Endothelial cell of umbilical vein (primary cell): ENCODE results near the gene HFE. TPM values are rescaled to one million over a fixed set of nuclear protein-coding genes. Genes with fewer than 3 reads are reported as not detected.

Source experiments
- BruUV-seq: library from RNA; stranded (reverse); fragments of 400-500 nt; replicated peaks from 2 replicates; lab custom pipeline; 2021; lab: Mats Ljungman, UMichigan
- CTCF ChIA-PET: fragments of 300-600, 350-600 bp; sonication (Branson Sonifier 250); formaldehyde crosslinking; loops from one replicate; lab custom pipeline; 2021; ENCODE audit warnings: antibody characterized with exemption, inconsistent platforms; lab: Charles Lee
- POLR2A ChIA-PET: fragments of 300-600, 350-600 bp; sonication (Branson Sonifier 250); formaldehyde crosslinking; loops from one replicate; lab custom pipeline; 2021; ENCODE audit warnings: antibody characterized with exemption, inconsistent platforms; lab: Charles Lee
- DNase-seq: peaks from one replicate; pipeline ENCODE4 v3.0.0-alpha.2; 2011; ENCODE audit warnings: low read depth, low spot score
- FAIRE-seq: peaks from 2 replicates; lab custom pipeline; 2011; peaks lifted over from hg19 to GRCh38; lab: Jason Lieb, UNC
- H2AFZ ChIP-seq: 2 replicates; pipeline ENCODE4 v1.6.0; 2012; ENCODE audit warnings: low read depth, low read length, control low read depth, inconsistent platforms
- H3K27ac ChIP-seq: 2 replicates; pipeline ENCODE4 v1.5.1; 2011; ENCODE audit warnings: low read depth, mild to moderate bottlenecking, control low read depth, low read length, moderate library complexity; ENCODE audit not compliant: insufficient read depth
- H3K27me3 ChIP-seq, 2 experiments: 2 replicates each; pipeline versions ENCODE4 v1.6.0 to v1.6.1; 2011; ENCODE audit warnings: low read length in 2 of 2, mixed read lengths in 1 of 2; ENCODE audit not compliant: control insufficient read depth in 2 of 2, insufficient read depth in 2 of 2
- H3K36me3 ChIP-seq, 2 experiments: 2 replicates in 1 of 2; 3 replicates in 1 of 2; pipeline ENCODE4 v1.5.1; 2011; ENCODE audit warnings: low read length in 2 of 2, mild to moderate bottlenecking in 1 of 2, moderate library complexity in 1 of 2; ENCODE audit not compliant: control insufficient read depth in 2 of 2, insufficient read depth in 2 of 2; ENCODE audit errors: extremely low read depth in 1 of 2
- H3K4me1 ChIP-seq: 3 replicates; pipeline ENCODE4 v1.5.1; 2011; ENCODE audit warnings: mild to moderate bottlenecking, low read length; ENCODE audit not compliant: control insufficient read depth, insufficient read depth; ENCODE audit errors: extremely low read depth
- H3K4me2 ChIP-seq: 2 replicates; pipeline ENCODE4 v1.6.1; 2011; ENCODE audit warnings: low read length, control low read depth, mixed read lengths; ENCODE audit not compliant: insufficient read depth
- H3K4me3 ChIP-seq, 3 experiments: fragments of 200-600 bp in 1 of 3; sonication (generic), shearing (Covaris generic) in 1 of 3; replicated peaks in 1 of 3; 2 replicates each; pipeline ENCODE4 v1.5.1; 2011 to 2016; ENCODE audit warnings: control low read depth in 3 of 3, low read length in 3 of 3, mild to moderate bottlenecking in 2 of 3, inconsistent platforms in 1 of 3, low read depth in 1 of 3, moderate library complexity in 1 of 3; ENCODE audit not compliant: insufficient read depth in 1 of 3
- H3K79me2 ChIP-seq: 2 replicates; pipeline ENCODE4 v1.6.0; 2012; ENCODE audit warnings: low read length, inconsistent platforms; ENCODE audit not compliant: control insufficient read depth, insufficient read depth
- H3K9ac ChIP-seq: replicated peaks from 2 replicates; pipeline ENCODE3; 2011; ENCODE audit warnings: low read length, control low read depth; ENCODE audit not compliant: insufficient read depth; ENCODE audit errors: extremely low read depth
- H3K9me1 ChIP-seq: replicated peaks from 3 replicates; pipeline ENCODE4 v1.6.0; 2011; ENCODE audit warnings: mild to moderate bottlenecking, low read length; ENCODE audit not compliant: control insufficient read depth, insufficient read depth; ENCODE audit errors: extremely low read depth
- H3K9me3 ChIP-seq: replicated peaks from 2 replicates; pipeline ENCODE4 v1.5.1; 2012; ENCODE audit warnings: low read length, inconsistent platforms; ENCODE audit not compliant: control insufficient read depth, insufficient read depth
- H4K20me1 ChIP-seq: replicated peaks from 2 replicates; pipeline ENCODE3; 2011; ENCODE audit warnings: mild to moderate bottlenecking, low read length; ENCODE audit not compliant: control insufficient read depth, insufficient read depth; ENCODE audit errors: extremely low read depth
- CTCF ChIP-seq, 2 donors: IDR thresholded peaks; 1 replicate in 1 of 2; 2 replicates in 1 of 2; pipeline ENCODE4 v1.5.1; 2011; ENCODE audit warnings: low read length in 2 of 2, mild to moderate bottlenecking in 2 of 2, moderate library complexity in 2 of 2, control low read depth in 1 of 2, inconsistent platforms in 1 of 2, low read depth in 1 of 2; ENCODE audit not compliant: insufficient read depth in 1 of 2; ENCODE audit errors: extremely low read depth in 1 of 2
- FOS ChIP-seq: IDR thresholded peaks from 2 replicates; pipeline ENCODE4 v1.6.1; 2011; ENCODE audit warnings: mild to moderate bottlenecking, low read length, moderate library complexity, borderline replicate concordance; ENCODE audit not compliant: insufficient read depth
- GATA2 ChIP-seq: IDR thresholded peaks from 2 replicates; pipeline ENCODE4 v1.7.0; 2011; ENCODE audit warnings: low read depth, mild to moderate bottlenecking, moderate library complexity, mixed read lengths, low read length; ENCODE audit not compliant: insufficient read length, insufficient read depth
- JUN ChIP-seq: IDR thresholded peaks from 2 replicates; pipeline ENCODE4 v1.6.1; 2011; ENCODE audit warnings: borderline replicate concordance, low read depth; ENCODE audit not compliant: insufficient read length, insufficient read depth
- MAX ChIP-seq: IDR thresholded peaks from 2 replicates; pipeline ENCODE4 v1.6.1; 2011; ENCODE audit not compliant: insufficient read depth, insufficient read length
- MYC ChIP-seq: IDR thresholded peaks from one replicate; pipeline ENCODE4 v1.6.1; 2011; ENCODE audit warnings: mild to moderate bottlenecking, low read depth, low read length
- POLR2A ChIP-seq: IDR thresholded peaks from 2 replicates; pipeline ENCODE4 v1.6.1; 2012; ENCODE audit warnings: low read depth, mild to moderate bottlenecking, control low read depth, low read length
- POLR2AphosphoS5 ChIP-seq: IDR thresholded peaks from 2 replicates; pipeline ENCODE4 v1.6.1; 2012; ENCODE audit warnings: low read depth, mild to moderate bottlenecking, control low read depth, low read length, moderate library complexity; ENCODE audit not compliant: insufficient read depth
- dilution Hi-C: fragments of 300-500 bp; cut with MboI; formaldehyde crosslinking; loops from one replicate; pipeline ENCODE4 v1.15.0; 2019; ENCODE audit warnings: low sequenced_read_pairs; ENCODE audit not compliant: extremely low pct_ligation_motif_present
- intact Hi-C: fragments of 100-400 bp; cut with micrococcal nuclease; formaldehyde crosslinking; loops from one replicate; pipeline ENCODE4 v1.10.0; 2022
- polyA plus RNA-seq, 4 experiments: library from polyadenylated mRNA; depleted of rRNA in 3 of 4; stranded (reverse) in 3 of 4; unstranded in 1 of 4; fragments of >200 nt; gene quantifications; 2 replicates each; pipeline versions ENCODE4 v1.2.1 to v1.2.3, GENCODE V29; 2011 to 2012; ENCODE audit warnings: missing spikeins in 1 of 4
- total RNA-seq: library from RNA; stranded (reverse); gene quantifications from 2 replicates; pipeline ENCODE4 v1.2.3, GENCODE V29; 2021

HFE gene
- total and polyA plus RNA-seq, 2 donors (not counting 3 experiments of a cell fraction or from before 2014, with no cell fraction given), result 6.3 to 8.1 TPM

- dilution Hi-C loops (no loop called here), intact Hi-C loops (loop anchor here (2.0 kb wide), 1 partner anchor 19 kb away; no protein-coding TSS in a partner anchor)
- Histone ChIP-seq H3K27me3 (no peaks in the 10 kb centered on the region), H3K4me1 (peaks cover 1% of the 10 kb centered on the region), H3K9me1 (no peaks in the 10 kb centered on the region), H3K4me3 (no peak overlapping the region), H3K36me3 (no peaks in the 10 kb centered on the region), H3K9ac (no peak overlapping the region), H3K4me2 (no peak overlapping the region), H3K79me2 (no peaks in the 10 kb centered on the region), H3K27ac (no peak overlapping the region), H4K20me1 (no peaks in the 10 kb centered on the region), H3K9me3 (no peaks in the 10 kb centered on the region), H2AFZ (no peak overlapping the region)
- DNase-seq, result no peak
- ChIA-PET POLR2A (interaction anchor here (1.1 kb wide), 1 partner anchor 27 kb away, joined by 3 read pairs; no protein-coding TSS in a partner anchor), CTCF (no interaction called here)
- TF ChIP-seq GATA2 (no peak), POLR2A (no peak), CTCF (IDR thresholded peaks at IDR 0.05; ENCODE audit: extremely low read depth in 1 of 2, insufficient read depth in 1 of 2, low read depth in 1 of 2, low read length in 2 of 2) (no peak), FOS (no peak), JUN (no peak), POLR2AphosphoS5 (no peak), MAX (no peak), MYC (no peak)
- no TSS peak for BruUV-seq
- FAIRE-seq, result no peak
Observed at GRCh38 chr6:26131618-26132017, 44.4 kb downstream of the HFE start.
